Erythroblast (primary cell): ENCODE data around the gene KIAA1671.

Experiments
- GATA1 ChIP-seq: IDR thresholded peaks from 2 replicates; pipeline ENCODE4 v1.6.1; 2011; ENCODE audit warnings: low read depth, mild to moderate bottlenecking, control low read depth, low read length, moderate library complexity
- POLR2A ChIP-seq: IDR thresholded peaks from 2 replicates; pipeline ENCODE4 v1.6.1; 2011; ENCODE audit warnings: mild to moderate bottlenecking, low read length

GRCh38 chr22:25119609-25120008 lies 167.1 kb downstream of the KIAA1671 start:
- TF ChIP-seq POLR2A (no peak), GATA1 (no peak)
